Dendritic cell treated with granulocyte-macrophage colony-stimulating factor and Interleukin-4, amounts not matched to agents 40 ng/mL and 50 ng/mL, for 4 days (primary cell): Measurements from ENCODE around the gene HOXD4.
A peak's percentile ranks its signal among the peaks of the same experiment; 100 is the strongest.

Experiments used
- H3K27ac Mint-ChIP-seq: one replicate; pipeline ENCODE4 v1.8.0; 2022; ENCODE audit warnings: mild to moderate bottlenecking, mixed read lengths
- H3K27me3 Mint-ChIP-seq: one replicate; pipeline ENCODE4 v1.8.0; 2022; ENCODE audit warnings: mild to moderate bottlenecking, mixed read lengths
- H3K36me3 Mint-ChIP-seq: one replicate; pipeline ENCODE4 v1.8.0; 2022; ENCODE audit warnings: low read depth, mixed read lengths
- H3K4me1 Mint-ChIP-seq: one replicate; pipeline ENCODE4 v1.8.0; 2022; ENCODE audit warnings: low read depth, mixed read lengths
- H3K4me3 Mint-ChIP-seq: one replicate; pipeline ENCODE4 v1.8.0; 2022; ENCODE audit warnings: mild to moderate bottlenecking, moderate library complexity, mixed read lengths
- H3K9me3 Mint-ChIP-seq: one replicate; pipeline ENCODE4 v1.8.0; 2022; ENCODE audit warnings: mixed read lengths
- intact Hi-C: fragments of 100-400 bp; cut with micrococcal nuclease; formaldehyde crosslinking; loops from one replicate; pipeline ENCODE4 v1.15.0; 2022

HOXD4 gene

DNA sequence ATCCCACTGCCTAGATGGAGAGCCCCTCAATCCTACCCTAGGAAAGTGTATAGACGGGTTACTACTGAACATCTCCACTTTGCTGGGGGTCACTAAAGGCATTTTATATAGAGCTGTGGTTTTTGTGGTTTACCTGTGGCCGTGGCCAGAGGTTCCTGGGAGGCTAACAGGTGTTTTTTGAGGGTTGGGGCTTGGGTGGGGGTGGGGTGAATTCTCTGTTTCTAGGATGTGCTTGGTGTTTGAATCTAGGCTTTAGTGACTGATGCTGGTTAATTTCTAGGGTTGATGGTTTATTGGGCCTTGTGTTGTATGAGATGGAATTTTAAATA, 14.1 kb upstream of the HOXD4 start:
- Mint-ChIP-seq H3K27ac (no peak overlapping the region), H3K27me3 (peaks cover 97% of the 10 kb centered on the region), H3K36me3 (no peaks in the 10 kb centered on the region), H3K4me3 (no peak overlapping the region), H3K4me1 (peaks cover 21% of the 10 kb centered on the region), H3K9me3 (no peaks in the 10 kb centered on the region)
- intact Hi-C loops, result loop anchor here (10.0 kb wide), 1 partner anchor 678 kb away; no protein-coding TSS in a partner anchor

DNA sequence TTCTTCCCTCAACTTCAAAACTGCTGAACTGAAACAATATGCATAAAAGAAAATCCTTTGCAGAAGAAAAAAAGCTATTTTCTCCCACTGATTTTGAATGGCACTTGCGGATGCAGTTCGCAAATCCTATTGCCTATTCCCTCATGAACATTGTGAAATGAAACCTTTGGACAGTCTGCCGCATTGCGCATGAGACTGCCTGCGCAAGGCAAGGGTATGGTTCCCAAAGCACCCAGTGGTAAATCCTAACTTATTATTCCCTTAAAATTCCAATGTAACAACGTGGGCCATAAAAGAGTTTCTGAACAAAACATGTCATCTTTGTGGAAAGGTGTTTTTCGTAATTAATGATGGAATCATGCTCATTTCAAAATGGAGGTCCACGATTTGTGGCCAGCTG, 13.4 kb upstream of the HOXD4 start:
- intact Hi-C loops, result loop anchor here (10.0 kb wide), 1 partner anchor 677 kb away; no protein-coding TSS in a partner anchor
- Mint-ChIP-seq H3K4me3 (no peak overlapping the region), H3K36me3 (no peaks in the 10 kb centered on the region), H3K27me3 (peaks cover 97% of the 10 kb centered on the region), H3K27ac (no peak overlapping the region), H3K4me1 (peaks cover 21% of the 10 kb centered on the region), H3K9me3 (no peaks in the 10 kb centered on the region)

DNA sequence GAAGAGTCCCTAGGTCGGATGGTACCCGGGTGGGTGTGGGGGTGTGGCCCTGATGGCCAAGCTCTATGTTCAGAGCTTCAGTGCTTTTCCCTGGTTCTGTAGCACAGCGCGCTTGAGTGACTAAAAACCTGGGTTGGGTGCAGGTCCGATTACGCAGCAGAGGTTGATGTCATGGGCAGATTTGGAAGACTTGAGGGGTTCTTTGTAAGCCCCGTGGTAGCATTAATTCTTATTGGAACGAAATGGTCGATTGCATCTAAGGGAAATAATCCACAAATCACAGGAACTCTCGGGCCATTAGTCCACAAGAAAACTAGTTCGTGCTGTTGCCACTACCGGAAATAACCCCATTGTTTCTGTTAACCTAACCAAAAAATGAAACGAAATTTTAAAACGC, 12.8 kb upstream of the HOXD4 start:
- Mint-ChIP-seq H3K9me3 (no peaks in the 10 kb centered on the region), H3K27ac (no peak overlapping the region), H3K4me1 (peaks cover 21% of the 10 kb centered on the region), H3K27me3 (peaks cover 97% of the 10 kb centered on the region), H3K36me3 (no peaks in the 10 kb centered on the region), H3K4me3 (no peak overlapping the region)
- intact Hi-C loops, result loop anchor here (10.0 kb wide), 1 partner anchor 676 kb away; no protein-coding TSS in a partner anchor

DNA sequence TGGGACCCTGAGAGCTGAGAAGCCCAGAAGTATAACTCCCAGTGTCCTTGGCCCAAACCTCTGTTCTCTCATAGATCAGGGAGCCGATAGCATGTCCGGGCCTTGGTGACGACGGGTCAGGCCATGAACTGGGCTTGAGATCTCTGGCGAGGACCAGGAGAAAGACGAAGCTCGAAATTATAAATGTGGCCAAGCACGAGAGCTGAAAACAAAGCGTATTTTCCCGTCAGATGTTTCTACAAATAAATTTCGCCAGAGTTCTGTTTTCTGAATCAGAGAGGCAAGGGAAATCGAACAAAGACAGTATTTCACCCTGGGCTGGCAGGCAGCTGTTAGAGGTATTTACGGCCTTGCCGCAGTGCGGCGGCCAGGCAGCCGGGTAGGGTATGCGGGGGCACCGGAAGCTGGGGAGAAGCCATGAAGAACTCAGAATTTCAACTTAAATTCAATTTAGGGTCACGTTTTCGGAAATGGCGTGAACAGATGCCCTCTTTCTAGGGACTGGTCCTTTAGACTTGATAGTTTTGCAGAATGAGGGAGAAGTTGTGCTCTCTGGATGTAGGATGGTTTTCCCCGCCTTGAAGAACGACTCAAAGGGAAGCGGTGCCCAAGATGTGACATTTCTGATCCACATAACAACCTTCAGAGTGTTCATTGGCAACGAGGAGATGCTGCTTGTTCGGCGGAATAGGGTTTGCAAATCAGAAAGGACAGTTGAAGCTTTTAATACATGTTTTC, 12.3 kb upstream of the HOXD4 start:
- intact Hi-C loops, result loop anchor here (10.0 kb wide), 1 partner anchor 676 kb away; no protein-coding TSS in a partner anchor
- Mint-ChIP-seq H3K4me1 (peaks cover 21% of the 10 kb centered on the region), H3K4me3 (no peak overlapping the region), H3K9me3 (no peaks in the 10 kb centered on the region), H3K27ac (no peak overlapping the region), H3K36me3 (no peaks in the 10 kb centered on the region), H3K27me3 (peaks cover 97% of the 10 kb centered on the region)

DNA sequence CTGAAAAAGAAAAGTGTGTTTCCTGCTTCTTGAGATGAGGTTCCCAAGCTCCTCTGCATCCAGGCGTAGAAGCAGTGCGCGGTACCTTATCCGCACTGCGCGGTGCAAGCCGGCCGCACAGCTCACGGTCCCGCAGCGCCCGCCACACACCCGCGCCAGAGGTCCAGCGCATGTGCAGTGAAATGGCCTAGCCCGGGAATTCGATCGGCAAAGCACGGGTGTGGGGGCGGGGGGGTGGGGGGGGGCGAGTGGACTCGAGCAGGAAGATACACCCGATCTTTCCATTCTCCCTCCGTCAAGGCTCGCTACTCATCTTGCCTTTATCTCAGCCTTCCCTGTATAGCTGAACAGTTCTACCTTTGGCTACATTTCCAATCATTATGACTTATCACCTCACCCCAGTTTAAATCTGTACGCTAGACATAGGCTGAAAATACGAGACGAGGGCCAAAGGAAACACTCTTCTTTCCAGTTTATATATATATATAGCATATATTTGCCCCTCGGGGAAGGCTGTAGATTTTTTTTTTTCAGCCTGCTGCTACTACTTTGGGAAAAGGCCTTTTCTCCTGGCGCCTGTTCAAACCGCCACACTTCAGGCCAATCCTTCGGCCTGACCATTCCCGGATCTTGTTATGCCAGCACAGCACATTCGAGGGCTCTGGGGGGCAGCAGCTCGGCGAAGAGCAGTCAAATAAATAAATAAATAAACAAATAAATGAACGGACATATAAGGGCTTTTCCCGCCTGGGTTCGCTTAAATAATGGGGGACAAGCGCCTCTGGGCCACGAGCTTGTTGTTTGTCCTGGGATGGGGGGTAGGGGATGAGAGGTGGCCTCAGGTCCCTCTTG, 11.5 kb upstream of the HOXD4 start:
- Mint-ChIP-seq H3K27me3 (peaks cover 97% of the 10 kb centered on the region), H3K9me3 (no peaks in the 10 kb centered on the region), H3K4me3 (no peak overlapping the region), H3K36me3 (no peaks in the 10 kb centered on the region), H3K27ac (no peak overlapping the region), H3K4me1 (peaks cover 21% of the 10 kb centered on the region)
- intact Hi-C loops, result loop anchor here (1.0 to 10.0 kb wide), 4 partner anchors 315 to 675 kb away; no protein-coding TSS in a partner anchor

DNA sequence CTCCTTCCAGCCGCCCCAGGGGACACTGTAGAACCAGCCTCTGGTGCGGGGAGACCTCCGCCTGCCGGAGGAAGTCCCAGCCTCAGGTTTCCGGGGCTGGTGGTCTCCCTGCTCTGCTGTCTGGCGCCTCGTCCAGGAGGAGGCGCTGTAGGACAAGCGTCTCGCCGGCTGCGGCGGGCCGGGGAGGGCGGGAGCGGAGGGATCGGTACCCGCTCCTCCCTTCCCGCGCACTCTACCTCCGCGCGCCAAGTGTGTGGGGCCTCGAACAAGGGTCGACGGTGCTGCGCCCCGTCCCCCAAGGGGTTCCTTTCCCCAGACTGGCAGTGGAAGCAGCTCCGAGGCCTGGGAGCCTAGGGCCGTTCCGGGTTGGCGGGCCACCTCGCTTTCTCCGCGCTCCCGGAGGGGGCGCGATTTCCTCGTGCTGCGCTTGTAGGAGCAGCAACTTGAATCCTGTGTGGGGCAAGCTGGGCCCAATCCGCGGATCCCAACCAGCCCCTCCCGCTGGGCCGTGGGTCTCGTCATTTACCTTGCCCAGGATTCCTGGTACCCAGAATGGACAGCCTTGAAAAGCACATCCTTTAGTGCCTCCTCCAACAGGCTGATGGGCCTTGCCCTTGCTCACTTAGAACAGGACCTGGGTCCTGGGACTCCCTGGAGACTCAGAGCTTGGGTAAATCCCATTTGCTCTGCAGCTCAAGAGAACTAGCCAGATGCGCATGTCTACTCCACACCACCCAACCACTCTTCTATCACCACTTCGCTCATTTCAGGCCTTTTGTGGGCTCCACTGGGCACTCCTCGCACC, 10.6 kb upstream of the HOXD4 start:
- Mint-ChIP-seq H3K36me3 (no peaks in the 10 kb centered on the region), H3K27ac (no peak overlapping the region), H3K4me1 (peaks cover 17% of the 10 kb centered on the region), H3K9me3 (no peaks in the 10 kb centered on the region), H3K4me3 (peak overlapping the region; percentile 39), H3K27me3 (peaks cover 97% of the 10 kb centered on the region)
- intact Hi-C loops, result loop anchor here (1.0 to 5.0 kb wide), 3 partner anchors 315 to 497 kb away; no protein-coding TSS in a partner anchor

DNA sequence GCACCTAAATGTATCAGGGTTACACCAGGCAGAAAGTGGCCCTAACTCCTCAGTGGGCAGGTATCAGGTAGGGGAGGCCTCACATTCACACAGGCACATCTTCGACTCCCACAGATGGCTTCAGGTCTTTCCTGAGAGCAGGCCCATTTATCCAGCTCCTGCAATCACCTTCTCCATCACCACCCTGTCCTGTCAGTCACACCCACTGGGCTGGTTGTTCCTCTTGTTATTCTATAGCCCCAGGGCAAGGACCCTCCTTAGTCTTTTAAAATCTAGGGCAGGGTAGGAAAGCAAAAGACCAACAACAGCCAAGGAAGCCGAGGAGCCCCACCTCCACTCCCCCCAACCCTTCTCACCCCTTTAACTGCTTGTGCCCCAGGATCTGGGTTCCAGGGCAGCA, 9.1 kb upstream of the HOXD4 start:
- Mint-ChIP-seq H3K27me3 (peaks cover 97% of the 10 kb centered on the region), H3K4me3 (no peak overlapping the region), H3K36me3 (no peaks in the 10 kb centered on the region), H3K9me3 (no peaks in the 10 kb centered on the region), H3K4me1 (peaks cover 11% of the 10 kb centered on the region), H3K27ac (no peak overlapping the region)
- intact Hi-C loops, result loop anchor here (5.0 kb wide), 2 partner anchors 415 to 495 kb away; no protein-coding TSS in a partner anchor

DNA sequence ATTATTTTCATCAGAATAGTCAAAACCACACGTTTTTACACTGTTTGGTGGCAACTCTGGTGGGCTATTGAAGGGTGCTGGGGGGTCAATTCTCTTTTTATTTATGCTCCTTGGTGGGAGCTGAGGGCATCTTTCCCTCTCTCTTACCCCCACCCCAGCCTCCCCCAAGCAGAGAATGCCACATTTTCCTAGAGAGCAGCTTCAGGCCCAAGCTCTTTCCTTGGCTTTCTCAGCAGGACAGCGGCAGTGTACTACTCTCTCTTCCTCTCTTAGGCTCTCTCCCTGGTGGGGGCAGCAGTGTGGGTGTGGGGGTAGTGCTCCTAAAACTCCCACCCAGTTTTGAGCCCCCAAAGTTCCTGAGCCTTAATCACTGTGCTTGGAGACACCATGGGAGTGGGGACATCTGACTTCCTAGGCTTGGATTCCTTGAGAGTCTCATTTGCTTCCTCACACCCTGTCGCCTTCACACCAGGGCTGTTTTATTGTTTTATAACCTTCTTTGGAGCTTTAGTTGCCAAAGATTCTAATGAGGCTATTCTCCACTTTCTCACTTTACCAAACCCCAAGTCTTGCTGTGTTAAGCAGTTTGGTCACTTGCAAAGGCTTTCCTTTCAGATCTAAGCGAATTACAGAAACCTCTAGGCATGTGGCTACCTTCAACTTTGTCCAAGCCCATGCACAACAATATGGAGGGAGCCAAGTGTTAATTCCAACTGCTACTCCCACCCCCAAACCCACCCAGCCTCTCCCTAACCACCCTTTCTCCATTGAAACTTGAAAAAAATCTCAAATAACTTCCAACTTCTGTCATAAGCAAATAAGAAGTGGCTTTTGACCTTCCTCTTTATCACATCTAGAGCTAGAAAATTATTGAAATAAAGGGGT, 6.0 kb upstream of the HOXD4 start:
- Mint-ChIP-seq H3K4me3 (no peak overlapping the region), H3K36me3 (no peaks in the 10 kb centered on the region), H3K9me3 (no peaks in the 10 kb centered on the region), H3K27me3 (peaks cover 97% of the 10 kb centered on the region), H3K4me1 (no peaks in the 10 kb centered on the region), H3K27ac (no peak overlapping the region)
- intact Hi-C loops, result no loop called here

DNA sequence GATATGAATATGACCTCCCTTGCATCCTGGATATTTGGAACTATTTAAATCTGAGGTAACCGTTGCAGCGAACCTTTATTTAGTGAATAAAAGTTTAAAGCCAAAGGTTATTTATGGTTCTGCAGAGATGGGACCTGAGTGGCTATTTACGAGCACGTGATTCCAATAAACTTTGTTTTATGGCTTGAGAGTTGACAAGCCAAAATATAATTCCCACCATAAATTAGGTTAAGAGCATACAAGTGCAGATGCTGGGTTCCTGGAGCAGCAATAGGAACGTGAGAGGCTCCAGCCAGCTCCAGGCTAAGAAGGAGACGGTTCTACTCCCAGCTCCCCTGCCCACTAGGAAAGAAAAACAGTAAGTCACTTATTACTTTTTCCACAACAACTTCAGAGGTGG, 5.2 kb upstream of the HOXD4 start:
- peaks cover 97% of the 10 kb centered on the region for H3K27me3 Mint-ChIP-seq
- intact Hi-C loops, result no loop called here
- no peaks in the 10 kb centered on the region for H3K4me1 Mint-ChIP-seq
- H3K27ac Mint-ChIP-seq, result no peak overlapping the region
- no peaks in the 10 kb centered on the region for H3K9me3 Mint-ChIP-seq
- no peaks in the 10 kb centered on the region for H3K36me3 Mint-ChIP-seq
- H3K4me3 Mint-ChIP-seq, result no peak overlapping the region

DNA sequence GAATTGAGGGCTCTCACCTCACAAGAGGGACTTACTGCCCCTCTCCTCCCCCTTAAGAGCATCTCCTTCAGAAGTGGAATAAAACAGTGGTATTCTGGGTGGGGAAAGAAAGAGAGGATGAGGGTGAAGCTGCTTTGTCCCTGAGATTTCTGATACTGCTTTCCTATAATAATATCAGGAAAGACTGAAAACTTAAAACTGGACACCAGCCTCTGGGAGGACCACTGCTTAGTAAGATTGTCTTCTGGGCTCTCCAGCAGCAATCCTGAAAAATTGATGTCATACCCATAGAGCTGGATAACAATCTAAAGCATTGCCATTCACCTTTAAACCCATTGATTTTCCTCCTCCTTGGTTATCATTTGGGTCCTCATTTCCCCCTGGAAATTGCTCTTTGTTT, 4.7 kb upstream of the HOXD4 start:
- Mint-ChIP-seq H3K4me1 (no peaks in the 10 kb centered on the region), H3K36me3 (no peaks in the 10 kb centered on the region), H3K27me3 (peaks cover 97% of the 10 kb centered on the region), H3K27ac (no peak overlapping the region), H3K9me3 (no peaks in the 10 kb centered on the region), H3K4me3 (no peak overlapping the region)
- intact Hi-C loops, result no loop called here

DNA sequence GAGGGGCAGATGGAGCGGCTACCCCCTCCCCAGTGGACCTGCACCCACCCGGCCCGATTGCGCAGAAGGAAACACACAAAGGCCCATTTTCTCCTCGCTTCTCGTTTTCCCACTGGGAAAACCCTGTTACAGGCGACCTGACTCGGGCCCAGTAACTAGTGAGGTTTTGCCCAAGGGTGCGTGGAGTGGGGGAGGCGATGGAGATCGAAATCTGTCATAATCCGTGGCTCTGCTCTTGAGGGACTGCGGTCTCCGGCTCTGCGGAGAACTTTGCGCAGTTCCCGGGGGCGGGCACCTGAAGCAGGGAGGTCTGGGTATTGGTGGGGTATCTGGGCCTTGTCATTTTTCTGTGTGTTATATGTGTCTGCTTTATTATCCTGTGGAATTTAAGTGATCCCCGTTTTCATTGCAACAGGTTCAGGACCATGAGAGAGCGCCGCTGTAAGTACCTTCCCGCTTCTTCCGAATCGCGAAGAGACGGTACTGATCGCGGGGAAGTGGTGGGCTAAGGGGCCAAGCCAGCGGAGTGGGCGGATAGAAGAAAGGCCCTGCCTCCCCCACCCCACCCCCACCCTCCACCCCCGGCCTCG, 4.0 kb upstream of the HOXD4 start:
- H3K4me1 Mint-ChIP-seq, result no peaks in the 10 kb centered on the region
- peaks cover 98% of the 10 kb centered on the region for H3K27me3 Mint-ChIP-seq
- no peaks in the 10 kb centered on the region for H3K36me3 Mint-ChIP-seq
- intact Hi-C loops, result no loop called here
- H3K27ac Mint-ChIP-seq, result no peak overlapping the region
- H3K9me3 Mint-ChIP-seq, result no peaks in the 10 kb centered on the region
- no peak overlapping the region for H3K4me3 Mint-ChIP-seq

DNA sequence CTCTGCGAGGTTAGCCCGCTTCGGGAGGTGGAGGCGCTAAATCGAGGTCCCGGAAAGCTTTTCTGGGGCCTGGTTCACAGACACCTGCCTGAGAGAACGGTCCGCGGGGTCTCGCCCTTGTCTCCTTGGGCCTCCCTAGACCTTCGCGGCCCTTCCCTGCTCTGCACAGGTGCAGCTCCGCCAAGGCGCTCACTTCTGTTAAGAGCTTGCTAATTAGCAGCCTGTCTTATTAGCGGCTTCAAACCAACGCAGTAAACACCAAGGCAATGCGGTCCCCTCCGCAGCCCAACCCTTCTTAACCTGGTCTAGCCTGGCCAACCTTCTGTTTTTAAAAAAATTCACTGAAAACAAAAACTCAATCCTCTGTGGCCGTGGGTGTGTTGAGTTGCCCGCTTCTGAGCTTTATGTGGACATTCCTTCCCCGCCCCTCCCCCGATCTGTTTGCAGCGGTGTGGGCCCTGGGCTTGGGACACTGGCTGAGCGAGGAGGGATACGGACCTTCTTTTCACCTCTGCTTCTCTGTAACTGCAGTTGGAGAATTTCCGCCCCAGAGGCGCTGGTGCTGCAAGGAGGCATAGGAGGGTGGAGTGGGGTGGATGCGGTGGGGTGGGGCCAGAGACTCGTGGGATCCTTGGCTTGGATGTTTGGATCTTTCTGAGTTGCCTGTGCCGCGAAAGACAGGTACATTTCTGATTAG, 3.4 kb upstream of the HOXD4 start:
- H3K36me3 Mint-ChIP-seq, result no peaks in the 10 kb centered on the region
- H3K4me3 Mint-ChIP-seq, result no peak overlapping the region
- no peak overlapping the region for H3K27ac Mint-ChIP-seq
- no peaks in the 10 kb centered on the region for H3K9me3 Mint-ChIP-seq
- peaks cover 99% of the 10 kb centered on the region for H3K27me3 Mint-ChIP-seq
- intact Hi-C loops, result no loop called here
- H3K4me1 Mint-ChIP-seq, result no peaks in the 10 kb centered on the region
